ENCODE results near the gene MVD.
"Not testable (repeated sequence)": the region's sequence is repeated elsewhere in the genome, so short reads cannot be mapped to it uniquely, and the experiment has no call there.

MVD gene

DNA sequence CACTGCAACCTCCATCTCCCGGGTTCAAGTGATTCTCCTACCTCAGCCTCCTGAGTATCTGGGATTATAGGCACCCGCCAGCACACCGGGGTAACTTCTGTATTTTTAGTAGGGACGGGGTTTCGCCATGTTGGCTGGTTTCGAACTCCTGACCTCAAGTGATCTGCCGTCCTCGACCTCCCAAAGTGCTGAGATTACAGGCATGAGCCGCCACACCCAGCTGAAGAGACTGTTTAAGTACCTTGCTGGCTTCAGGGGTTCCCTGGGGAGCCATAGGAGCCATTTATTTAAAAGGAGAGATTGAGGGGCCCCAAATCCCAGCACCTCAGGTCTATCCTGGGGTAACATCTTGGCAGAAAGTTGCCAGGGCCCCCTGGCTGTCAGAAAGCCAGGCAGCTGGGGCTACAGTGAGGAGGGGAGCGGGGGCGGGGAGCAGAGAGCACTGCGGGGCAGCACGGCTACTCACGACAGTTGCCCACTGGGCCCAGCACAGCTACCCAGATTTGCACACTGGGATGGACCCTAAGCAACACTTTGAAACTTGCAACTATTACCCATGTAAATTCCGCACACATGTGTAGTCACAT is 21.8 kb upstream of the MVD start:
- DNase-seq (no peak), ATAC-seq (replicated peaks) (no peak)
- no peaks in the 10 kb centered on the region for H3K9me3 Mint-ChIP-seq
- peaks cover 11 to 27% of the 10 kb centered on the region in 2 donors for H3K4me1 Mint-ChIP-seq (ENCODE audit: low read depth in 2 of 2)
- H3K4me3 Mint-ChIP-seq = peak overlapping the region; percentile 79 to 82
- no peaks in the 10 kb centered on the region for H3K27me3 Mint-ChIP-seq
- H3K36me3 Mint-ChIP-seq (ENCODE audit: insufficient read depth) = peaks cover 47% of the 10 kb centered on the region
- peak overlapping the region in 1 of 2 donors; percentile 59 for H3K27ac Mint-ChIP-seq

DNA sequence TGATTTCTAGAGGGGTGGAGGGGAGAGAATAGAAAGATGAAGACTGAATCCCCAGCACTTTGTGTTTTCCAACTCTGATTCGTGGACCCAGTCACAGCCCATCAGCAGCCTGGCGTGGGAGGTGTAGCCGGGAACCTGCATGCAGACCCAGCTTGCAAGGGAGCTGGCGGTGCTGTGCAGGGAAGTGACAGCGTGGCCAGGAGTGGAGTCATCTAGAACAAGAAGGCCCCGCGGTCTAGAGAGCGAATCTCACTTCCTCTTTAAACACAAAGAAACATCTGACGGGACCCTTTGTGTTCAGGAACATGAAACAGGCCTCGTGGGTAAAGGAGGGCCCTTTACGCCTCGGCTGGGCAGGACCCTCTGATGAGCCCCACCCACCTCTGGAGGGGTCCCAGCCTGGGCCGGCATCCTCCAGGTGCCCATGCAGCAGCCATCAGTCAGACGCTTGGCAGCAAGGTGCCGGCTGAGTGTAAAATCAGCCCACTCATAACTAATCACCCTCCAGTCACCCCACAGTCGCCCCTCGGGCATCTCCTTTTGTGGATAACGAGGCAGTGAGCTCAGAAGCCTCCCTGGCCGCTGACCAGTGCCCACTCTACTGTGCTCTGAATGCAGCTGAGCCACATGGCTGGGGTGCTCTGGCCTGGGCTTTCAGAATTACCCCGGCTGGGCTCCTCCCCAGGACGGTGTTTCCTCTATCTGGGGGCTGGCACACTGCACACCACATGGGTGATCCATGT is 19.0 kb upstream of the MVD start:
- peak overlapping the region; percentile 51 to 80 for H3K4me3 Mint-ChIP-seq
- H3K36me3 Mint-ChIP-seq (ENCODE audit: insufficient read depth) = peaks cover 37% of the 10 kb centered on the region
- peaks cover 11 to 27% of the 10 kb centered on the region in 2 donors for H3K4me1 Mint-ChIP-seq (ENCODE audit: low read depth in 2 of 2)

GRCh38 chr16:88681084-88681680 is 18.3 kb upstream of the MVD start:
- Mint-ChIP-seq H3K27me3 (no peaks in the 10 kb centered on the region), H3K27ac (peak overlapping the region; percentile 76 to 94), H3K4me3 (peak overlapping the region; percentile 51 to 80), H3K9me3 (no peaks in the 10 kb centered on the region), H3K4me1 (ENCODE audit: low read depth in 2 of 2) (peaks cover 11 to 27% of the 10 kb centered on the region in 2 donors), H3K36me3 (ENCODE audit: insufficient read depth) (peaks cover 36% of the 10 kb centered on the region)
- ATAC-seq (replicated peaks) (peak; percentile 27), DNase-seq (peak in 1 of 3 experiments; percentile 29)

More for the DNA sequence above, 19.0 kb upstream of the MVD start:
- H3K27ac Mint-ChIP-seq = peak overlapping the region; percentile 76 to 94
- H3K9me3 Mint-ChIP-seq = no peaks in the 10 kb centered on the region
- H3K27me3 Mint-ChIP-seq = no peaks in the 10 kb centered on the region
- ATAC-seq (replicated peaks) = peak; percentile 46
- peak in 2 of 3 experiments; percentile 33 to 37 for DNase-seq

- Mint-ChIP-seq H3K27me3 (no peaks in the 10 kb centered on the region), H3K4me3 (peak overlapping the region; percentile 51 to 80), H3K9me3 (no peaks in the 10 kb centered on the region), H3K27ac (peak overlapping the region; percentile 76 to 94), H3K36me3 (ENCODE audit: insufficient read depth) (peaks cover 34% of the 10 kb centered on the region), H3K4me1 (ENCODE audit: low read depth in 2 of 2) (peaks cover 11 to 27% of the 10 kb centered on the region in 2 donors)
- DNase-seq (no peak), ATAC-seq (replicated peaks) (no peak)
Observed at GRCh38 chr16:88680554-88681083, 17.7 kb upstream of the MVD start.

GRCh38 chr16:88678224-88678979 is 15.5 kb upstream of the MVD start:
- Mint-ChIP-seq H3K27me3 (no peaks in the 10 kb centered on the region), H3K9me3 (no peaks in the 10 kb centered on the region), H3K4me3 (no peak overlapping the region), H3K4me1 (ENCODE audit: low read depth in 2 of 2) (peaks cover 11 to 23% of the 10 kb centered on the region in 2 donors), H3K27ac (no peak overlapping the region), H3K36me3 (ENCODE audit: insufficient read depth) (peaks cover 34% of the 10 kb centered on the region)
- no peak for DNase-seq
- no peak for ATAC-seq (replicated peaks)

DNA sequence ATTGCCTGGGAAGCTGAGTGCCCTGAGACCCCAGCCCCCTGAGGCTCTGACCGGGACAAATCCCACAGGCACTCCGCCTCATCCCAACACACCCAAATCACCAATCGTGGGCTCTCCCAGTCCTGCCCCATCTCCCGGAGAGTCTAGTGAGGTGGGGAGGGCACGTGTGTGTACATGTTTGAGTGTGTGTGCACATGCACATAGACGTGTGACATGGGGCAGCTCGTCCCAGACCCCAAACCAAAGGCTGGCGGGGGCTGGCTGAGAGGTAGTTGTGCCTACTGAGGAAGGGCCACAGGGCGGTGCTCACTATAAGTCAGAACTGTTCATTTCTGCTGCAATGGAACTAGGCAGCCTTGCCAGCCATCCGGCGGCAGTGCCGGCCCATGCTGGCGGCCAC is 14.8 kb upstream of the MVD start:
- no peak overlapping the region for H3K4me3 Mint-ChIP-seq
- H3K36me3 Mint-ChIP-seq (ENCODE audit: insufficient read depth) = peaks cover 30% of the 10 kb centered on the region
- ATAC-seq (replicated peaks) (no peak), DNase-seq (no peak)
- H3K27ac Mint-ChIP-seq = peak overlapping the region in 1 of 2 donors; percentile 62
- no peaks in the 10 kb centered on the region for H3K9me3 Mint-ChIP-seq
- H3K27me3 Mint-ChIP-seq = no peaks in the 10 kb centered on the region
- H3K4me1 Mint-ChIP-seq (ENCODE audit: low read depth in 2 of 2) = peaks cover 11 to 22% of the 10 kb centered on the region in 2 donors

DNA sequence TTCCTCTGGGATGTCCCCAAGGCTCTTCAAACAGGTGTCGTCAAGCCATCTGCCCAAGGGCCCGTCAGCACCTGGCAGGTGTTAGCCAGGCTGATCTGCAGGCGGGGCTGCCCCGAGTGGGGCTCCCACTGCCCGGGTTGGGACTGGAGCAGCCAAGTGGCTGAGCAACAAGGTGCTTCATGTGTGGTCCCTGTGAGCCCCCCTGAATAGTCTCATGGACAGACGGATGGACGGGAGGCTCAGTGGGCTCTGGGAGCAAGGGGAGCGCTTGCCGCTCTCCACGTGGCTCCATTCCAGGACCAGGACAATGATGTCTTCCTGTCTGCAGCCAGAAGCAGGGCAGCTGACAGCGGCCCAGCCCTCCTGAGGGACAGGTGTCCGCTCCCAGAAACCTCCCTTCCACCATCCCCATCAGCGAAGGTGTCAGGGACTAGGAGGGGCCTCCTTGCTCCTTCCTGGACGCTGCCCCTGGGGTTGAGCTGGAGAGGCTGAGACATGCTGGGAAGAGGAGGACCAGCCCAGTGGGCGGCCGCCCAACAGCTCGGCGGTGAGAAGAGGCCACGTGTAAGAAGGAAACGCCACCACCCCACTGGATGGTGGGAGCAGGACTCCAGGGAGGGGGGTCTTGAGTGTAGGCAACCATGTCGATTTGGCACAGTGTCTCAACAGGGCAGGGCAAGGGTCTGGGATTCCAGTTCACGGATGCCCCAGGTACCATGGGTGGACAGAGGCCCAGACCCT is 13.8 kb upstream of the MVD start:
- Mint-ChIP-seq H3K4me3 (no peak overlapping the region), H3K27ac (peak overlapping the region in 1 of 2 donors; percentile 62), H3K9me3 (no peaks in the 10 kb centered on the region), H3K4me1 (ENCODE audit: low read depth in 2 of 2) (peaks cover 2 to 13% of the 10 kb centered on the region in 2 donors), H3K27me3 (no peaks in the 10 kb centered on the region), H3K36me3 (ENCODE audit: insufficient read depth) (peaks cover 26% of the 10 kb centered on the region)
- ATAC-seq (replicated peaks) (no peak), DNase-seq (no peak)

DNA sequence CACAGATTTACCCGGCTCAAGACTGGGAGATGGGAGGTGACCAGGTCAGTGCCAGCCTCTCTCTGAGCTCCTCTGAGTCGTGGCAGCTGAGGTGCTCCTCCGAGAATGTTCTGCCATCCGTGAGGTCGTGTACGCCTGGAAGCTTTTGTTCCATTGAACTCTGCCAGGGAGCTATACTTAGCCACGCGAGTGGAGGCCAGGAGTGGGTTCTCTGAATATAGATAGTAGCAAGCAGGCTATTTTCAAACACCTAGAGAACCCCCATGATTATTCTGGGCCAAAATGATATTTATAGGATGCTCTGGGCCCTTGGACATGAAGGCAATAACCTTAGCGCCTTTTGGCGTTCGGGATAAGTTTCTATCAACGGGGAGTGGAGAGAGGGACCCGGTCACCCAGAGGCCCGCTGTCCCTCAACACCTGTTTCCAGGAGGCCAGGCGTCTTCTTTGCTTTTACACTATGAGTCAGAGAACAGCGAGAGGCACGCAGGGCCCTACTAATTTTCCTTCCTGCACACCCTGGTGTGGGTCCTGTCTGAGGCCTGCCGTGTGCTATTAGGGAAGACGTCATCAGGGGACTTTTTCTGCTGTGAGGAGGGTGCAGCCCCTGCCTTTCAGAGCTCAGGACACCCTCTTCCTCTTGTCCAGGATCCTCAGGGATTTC is 11.0 kb upstream of the MVD start:
- no peak for DNase-seq
- Mint-ChIP-seq H3K9me3 (no peaks in the 10 kb centered on the region), H3K27me3 (no peaks in the 10 kb centered on the region), H3K36me3 (ENCODE audit: insufficient read depth) (peaks cover 7% of the 10 kb centered on the region), H3K4me1 (ENCODE audit: low read depth in 2 of 2) (peaks cover 0 to 4% of the 10 kb centered on the region in 2 donors), H3K27ac (peak overlapping the region in 1 of 2 donors; percentile 31), H3K4me3 (no peak overlapping the region)
- ATAC-seq (replicated peaks) = no peak

DNA sequence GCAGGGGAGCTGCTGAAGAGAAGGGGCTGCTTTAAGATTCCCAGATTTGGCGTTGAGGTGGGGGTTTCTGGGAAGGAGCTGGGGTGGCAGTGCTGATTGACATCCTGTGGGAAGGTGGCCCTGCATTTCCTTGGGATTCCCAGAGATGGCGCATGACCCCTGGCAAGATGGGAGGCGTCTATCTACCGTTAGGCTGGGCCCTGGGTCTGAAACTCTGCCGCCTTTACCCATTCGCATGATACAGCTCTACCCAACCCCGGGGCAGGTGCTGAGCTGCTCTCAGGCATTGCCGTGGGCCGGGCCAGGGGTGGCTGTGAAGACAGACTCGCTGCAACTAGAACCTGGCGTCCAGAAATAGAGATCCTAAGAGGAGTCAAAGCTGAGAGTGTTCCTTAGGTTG is 9.9 kb upstream of the MVD start:
- DNase-seq (no peak), ATAC-seq (replicated peaks) (no peak)
- Mint-ChIP-seq H3K9me3 (no peaks in the 10 kb centered on the region), H3K36me3 (ENCODE audit: insufficient read depth) (peaks cover 4% of the 10 kb centered on the region), H3K27ac (no peak overlapping the region), H3K4me1 (ENCODE audit: low read depth in 2 of 2) (peaks cover 0 to 9% of the 10 kb centered on the region in 2 donors), H3K27me3 (no peaks in the 10 kb centered on the region), H3K4me3 (no peak overlapping the region)

GRCh38 chr16:88671806-88672205 is 8.9 kb upstream of the MVD start:
- Mint-ChIP-seq H3K36me3 (ENCODE audit: insufficient read depth) (peaks cover 2% of the 10 kb centered on the region), H3K27ac (no peak overlapping the region), H3K27me3 (no peaks in the 10 kb centered on the region), H3K4me1 (ENCODE audit: low read depth in 2 of 2) (peaks cover 0 to 9% of the 10 kb centered on the region in 2 donors), H3K9me3 (no peaks in the 10 kb centered on the region), H3K4me3 (no peak overlapping the region)
- DNase-seq = no peak
- no peak for ATAC-seq (replicated peaks)

GRCh38 chr16:88669980-88670379 is 7.1 kb upstream of the MVD start:
- Mint-ChIP-seq H3K36me3 (ENCODE audit: insufficient read depth) (no peaks in the 10 kb centered on the region), H3K27ac (no peak overlapping the region), H3K4me3 (no peak overlapping the region), H3K9me3 (no peaks in the 10 kb centered on the region), H3K4me1 (ENCODE audit: low read depth in 2 of 2) (peaks cover 0 to 9% of the 10 kb centered on the region in 2 donors), H3K27me3 (no peaks in the 10 kb centered on the region)
- ATAC-seq (replicated peaks) = no peak
- DNase-seq = no peak

- DNase-seq; H3K4me1 Mint-ChIP-seq (ENCODE audit: low read depth in 2 of 2); H3K4me3 Mint-ChIP-seq; H3K9me3 Mint-ChIP-seq; H3K27ac Mint-ChIP-seq; H3K36me3 Mint-ChIP-seq (ENCODE audit: insufficient read depth); H3K27me3 Mint-ChIP-seq; ATAC-seq (replicated peaks): not testable (repeated sequence)
Observed at GRCh38 chr16:88669493-88669892, 6.6 kb upstream of the MVD start.
